ENCODE data around the gene AMHR2.
A peak's percentile ranks its signal among the peaks of the same experiment; 100 is the strongest.

Gene AMHR2

GRCh38 chr12:53461059-53461458 lies 37.4 kb downstream of the AMHR2 start:
- Histone ChIP-seq H3K9me3 (ENCODE audit: insufficient read depth, low read depth, low read length) (no peaks in the 10 kb centered on the region), H2BK5ac (ENCODE audit: low read depth, low read length, poor library complexity) (no peak overlapping the region), H2BK120ac (ENCODE audit: insufficient read depth, low read length, poor library complexity) (no peak overlapping the region), H2AFZ (ENCODE audit: insufficient read depth, low read length, poor library complexity) (no peak overlapping the region), H2BK12ac (ENCODE audit: low read length) (no peak overlapping the region), H3K9ac (ENCODE audit: low read length) (no peak overlapping the region), H3K14ac (ENCODE audit: low read length) (no peak overlapping the region), H3K79me1 (ENCODE audit: low read length) (no peaks in the 10 kb centered on the region), H4K91ac (ENCODE audit: low read depth, low read length) (no peak overlapping the region), H3K27me3 (ENCODE audit: insufficient read depth, low read length) (no peaks in the 10 kb centered on the region), H3K18ac (ENCODE audit: low read length) (peak overlapping the region; percentile 9), H3K4me3 (ENCODE audit: low read depth, low read length) (no peak overlapping the region), H3K23ac (ENCODE audit: low read length) (no peak overlapping the region), H3K4me1 (ENCODE audit: control insufficient read depth in 1 of 2, insufficient read depth in 2 of 2, low read length in 2 of 2) (no peaks in the 10 kb centered on the region), H2AK5ac (ENCODE audit: low read length) (no peak overlapping the region), H3K27ac (ENCODE audit: low read depth, low read length) (no peak overlapping the region), H3K36me3 (ENCODE audit: control insufficient read depth in 1 of 2, insufficient read depth in 2 of 2, low read length in 2 of 2) (peaks cover 52 to 81% of the 10 kb centered on the region in 2 experiments), H3K79me2 (ENCODE audit: control insufficient read depth, insufficient read depth, low read length, poor library complexity) (peaks cover 2% of the 10 kb centered on the region), H4K12ac (ENCODE audit: low read depth, low read length) (no peak overlapping the region), H3K4ac (ENCODE audit: low read depth, low read length) (peak overlapping the region; percentile 4), H3K4me2 (ENCODE audit: low read length) (no peak overlapping the region), H4K8ac (ENCODE audit: low read depth, low read length) (no peak overlapping the region)
- no peak for DNase-seq
- no CpG with 5 or more reads among the region's 3 CpGs for WGBS (ENCODE audit: extremely low coverage, insufficient coverage, insufficient read length)

DNA sequence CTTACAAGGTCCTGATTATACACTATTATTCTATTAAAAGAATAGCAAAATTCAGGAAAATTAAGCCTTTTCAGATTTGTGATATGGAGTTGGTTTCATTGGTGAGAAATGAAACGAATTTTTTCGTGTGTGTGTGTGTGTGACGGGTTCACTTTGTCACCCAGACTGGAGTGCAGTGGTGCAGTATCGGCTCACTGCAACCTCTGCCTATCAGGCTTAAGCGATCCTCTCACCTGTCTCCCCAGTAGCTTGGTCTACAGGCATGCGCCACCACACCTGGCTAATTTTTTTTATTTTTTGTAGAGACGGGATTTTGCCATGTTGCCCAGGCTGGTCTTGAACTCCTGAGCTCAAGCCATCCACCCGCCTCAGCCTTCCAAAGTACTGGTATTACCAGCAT lies 37.9 kb downstream of the AMHR2 start:
- Histone ChIP-seq H4K12ac (ENCODE audit: low read depth, low read length) (no peak overlapping the region), H3K4ac (ENCODE audit: low read depth, low read length) (no peak overlapping the region), H2AK5ac (ENCODE audit: low read length) (no peak overlapping the region), H3K23ac (ENCODE audit: low read length) (no peak overlapping the region), H3K9me3 (ENCODE audit: insufficient read depth, low read depth, low read length) (no peaks in the 10 kb centered on the region), H3K14ac (ENCODE audit: low read length) (no peak overlapping the region), H3K4me2 (ENCODE audit: low read length) (no peak overlapping the region), H3K4me3 (ENCODE audit: low read depth, low read length) (no peak overlapping the region), H4K91ac (ENCODE audit: low read depth, low read length) (no peak overlapping the region), H2AFZ (ENCODE audit: insufficient read depth, low read length, poor library complexity) (no peak overlapping the region), H4K8ac (ENCODE audit: low read depth, low read length) (no peak overlapping the region), H3K27ac (ENCODE audit: low read depth, low read length) (no peak overlapping the region), H3K27me3 (ENCODE audit: insufficient read depth, low read length) (no peaks in the 10 kb centered on the region), H2BK5ac (ENCODE audit: low read depth, low read length, poor library complexity) (no peak overlapping the region), H3K18ac (ENCODE audit: low read length) (no peak overlapping the region), H3K9ac (ENCODE audit: low read length) (no peak overlapping the region), H3K79me1 (ENCODE audit: low read length) (no peaks in the 10 kb centered on the region), H3K4me1 (ENCODE audit: control insufficient read depth in 1 of 2, insufficient read depth in 2 of 2, low read length in 2 of 2) (no peaks in the 10 kb centered on the region), H3K79me2 (ENCODE audit: control insufficient read depth, insufficient read depth, low read length, poor library complexity) (peaks cover 2% of the 10 kb centered on the region), H2BK12ac (ENCODE audit: low read length) (no peak overlapping the region), H3K36me3 (ENCODE audit: control insufficient read depth in 1 of 2, insufficient read depth in 2 of 2, low read length in 2 of 2) (peaks cover 50 to 84% of the 10 kb centered on the region in 2 experiments), H2BK120ac (ENCODE audit: insufficient read depth, low read length, poor library complexity) (no peak overlapping the region)
- 100% methylated on average over 2 of the region's 8 CpGs for WGBS (ENCODE audit: extremely low coverage, insufficient coverage, insufficient read length)
- no peak for DNase-seq

GRCh38 chr12:53462935-53463334 lies 39.3 kb downstream of the AMHR2 start:
- Histone ChIP-seq H3K36me3 (ENCODE audit: control insufficient read depth in 1 of 2, insufficient read depth in 2 of 2, low read length in 2 of 2) (peaks cover 52 to 84% of the 10 kb centered on the region in 2 experiments), H3K18ac (ENCODE audit: low read length) (peak overlapping the region; percentile 6), H3K4me1 (ENCODE audit: control insufficient read depth in 1 of 2, insufficient read depth in 2 of 2, low read length in 2 of 2) (no peaks in the 10 kb centered on the region), H3K4me2 (ENCODE audit: low read length) (no peak overlapping the region), H3K9me3 (ENCODE audit: insufficient read depth, low read depth, low read length) (no peaks in the 10 kb centered on the region), H3K79me2 (ENCODE audit: control insufficient read depth, insufficient read depth, low read length, poor library complexity) (peaks cover 2% of the 10 kb centered on the region), H2AK5ac (ENCODE audit: low read length) (no peak overlapping the region), H3K4me3 (ENCODE audit: low read depth, low read length) (no peak overlapping the region), H4K91ac (ENCODE audit: low read depth, low read length) (no peak overlapping the region), H4K8ac (ENCODE audit: low read depth, low read length) (no peak overlapping the region), H2AFZ (ENCODE audit: insufficient read depth, low read length, poor library complexity) (no peak overlapping the region), H3K14ac (ENCODE audit: low read length) (no peak overlapping the region), H2BK12ac (ENCODE audit: low read length) (no peak overlapping the region), H3K27ac (ENCODE audit: low read depth, low read length) (no peak overlapping the region), H4K12ac (ENCODE audit: low read depth, low read length) (no peak overlapping the region), H3K79me1 (ENCODE audit: low read length) (no peaks in the 10 kb centered on the region), H3K9ac (ENCODE audit: low read length) (no peak overlapping the region), H2BK5ac (ENCODE audit: low read depth, low read length, poor library complexity) (no peak overlapping the region), H3K4ac (ENCODE audit: low read depth, low read length) (no peak overlapping the region), H3K23ac (ENCODE audit: low read length) (no peak overlapping the region), H3K27me3 (ENCODE audit: insufficient read depth, low read length) (no peaks in the 10 kb centered on the region), H2BK120ac (ENCODE audit: insufficient read depth, low read length, poor library complexity) (no peak overlapping the region)
- DNase-seq, result no peak
- no CpG with 5 or more reads among the region's 3 CpGs for WGBS (ENCODE audit: extremely low coverage, insufficient coverage, insufficient read length)

GRCh38 chr12:53463802-53464560 lies 40.3 kb downstream of the AMHR2 start:
- H3K4me2 ChIP-seq (ENCODE audit: low read length), result no peak overlapping the region
- no peak overlapping the region for H2BK5ac ChIP-seq (ENCODE audit: low read depth, low read length, poor library complexity)
- no peak for DNase-seq
- 100% methylated on average over 2 of the region's 5 CpGs for WGBS (ENCODE audit: extremely low coverage, insufficient coverage, insufficient read length)
- no peak overlapping the region for H3K27ac ChIP-seq (ENCODE audit: low read depth, low read length)
- no peak overlapping the region for H3K9ac ChIP-seq (ENCODE audit: low read length)
- no peak overlapping the region for H2AFZ ChIP-seq (ENCODE audit: insufficient read depth, low read length, poor library complexity)
- H4K91ac ChIP-seq (ENCODE audit: low read depth, low read length), result no peak overlapping the region
- H3K23ac ChIP-seq (ENCODE audit: low read length), result no peak overlapping the region
- no peaks in the 10 kb centered on the region for H3K9me3 ChIP-seq (ENCODE audit: insufficient read depth, low read depth, low read length)
- no peaks in the 10 kb centered on the region for H3K27me3 ChIP-seq (ENCODE audit: insufficient read depth, low read length)
- H3K18ac ChIP-seq (ENCODE audit: low read length), result no peak overlapping the region
- H3K14ac ChIP-seq (ENCODE audit: low read length), result no peak overlapping the region
- H4K12ac ChIP-seq (ENCODE audit: low read depth, low read length), result no peak overlapping the region
- H3K79me1 ChIP-seq (ENCODE audit: low read length), result no peaks in the 10 kb centered on the region
- no peak overlapping the region for H3K4me3 ChIP-seq (ENCODE audit: low read depth, low read length)
- no peak overlapping the region for H4K8ac ChIP-seq (ENCODE audit: low read depth, low read length)
- H2BK120ac ChIP-seq (ENCODE audit: insufficient read depth, low read length, poor library complexity), result no peak overlapping the region
- peak overlapping the region; percentile 54 for H3K4ac ChIP-seq (ENCODE audit: low read depth, low read length)
- H3K79me2 ChIP-seq (ENCODE audit: control insufficient read depth, insufficient read depth, low read length, poor library complexity), result peaks cover 2% of the 10 kb centered on the region
- H2BK12ac ChIP-seq (ENCODE audit: low read length), result no peak overlapping the region
- H2AK5ac ChIP-seq (ENCODE audit: low read length), result no peak overlapping the region
- H3K4me1 ChIP-seq (ENCODE audit: control insufficient read depth in 1 of 2, insufficient read depth in 2 of 2, low read length in 2 of 2), result no peaks in the 10 kb centered on the region
- H3K36me3 ChIP-seq (ENCODE audit: control insufficient read depth in 1 of 2, insufficient read depth in 2 of 2, low read length in 2 of 2), result peaks cover 47 to 85% of the 10 kb centered on the region in 2 experiments

All from trophoblast cell (in vitro differentiated cells and primary cell).